Common myeloid progenitor, CD34-positive (primary cell): Measurements from ENCODE around the gene FAM193A.
"Not testable (repeated sequence)": the region's sequence is repeated elsewhere in the genome, so short reads cannot be mapped to it uniquely, and the experiment has no call there.

Source experiments
- CTCF ChIA-PET: fragments of 350-600 bp; sonication (Branson Sonifier 250); formaldehyde crosslinking; loops from one replicate; lab custom pipeline; 2021; ENCODE audit warnings: antibody characterized with exemption; lab: Charles Lee
- POLR2A ChIA-PET: fragments of 350-600 bp; sonication (Branson Sonifier 250); formaldehyde crosslinking; loops from one replicate; lab custom pipeline; 2021; ENCODE audit warnings: antibody characterized with exemption; lab: Charles Lee
- DNase-seq, 3 donors: peaks; one replicate each; pipeline versions ENCODE4 v3.0.0 to v3.0.0-alpha.2; 2013
- H3K27ac ChIP-seq, 2 experiments: 1 replicate in 1 of 2; 2 replicates in 1 of 2; pipeline ENCODE4 v1.7.0; 2013; ENCODE audit warnings: inconsistent platforms in 2 of 2, low read length in 2 of 2, mild to moderate bottlenecking in 2 of 2, low read depth in 1 of 2, moderate library complexity in 1 of 2; ENCODE audit not compliant: severe bottlenecking in 2 of 2, insufficient read depth in 1 of 2, poor library complexity in 1 of 2
- H3K27me3 ChIP-seq, 5 experiments: replicated peaks in 2 of 5; 1 replicate in 3 of 5; 2 replicates in 2 of 5; pipeline versions ENCODE4 v1.6.1 to v1.7.0; 2013; ENCODE audit warnings: low read length in 4 of 5, mild to moderate bottlenecking in 2 of 5, moderate library complexity in 2 of 5, inconsistent platforms in 1 of 5; ENCODE audit not compliant: insufficient read depth in 5 of 5, control insufficient read depth in 4 of 5
- H3K36me3 ChIP-seq, 4 experiments: 1 replicate in 2 of 4; 2 replicates in 2 of 4; pipeline versions ENCODE4 v1.6.1 to v1.7.0; 2013; ENCODE audit warnings: low read length in 3 of 4, control low read depth in 1 of 4, mild to moderate bottlenecking in 1 of 4; ENCODE audit not compliant: control insufficient read depth in 4 of 4, insufficient read depth in 4 of 4
- H3K4me1 ChIP-seq, 4 experiments: 1 replicate in 3 of 4; 2 replicates in 1 of 4; pipeline versions ENCODE4 v1.6.1 to v1.7.1; 2013; ENCODE audit warnings: low read length in 3 of 4, mild to moderate bottlenecking in 3 of 4, control low read depth in 1 of 4, inconsistent platforms in 1 of 4, moderate library complexity in 1 of 4; ENCODE audit not compliant: control insufficient read depth in 4 of 4, insufficient read depth in 4 of 4; ENCODE audit errors: control extremely low read depth in 1 of 4
- H3K4me3 ChIP-seq, 7 experiments: 1 replicate in 4 of 7; 2 replicates in 3 of 7; pipeline versions ENCODE4 v1.5.1 to v1.7.0; 2013; ENCODE audit warnings: mild to moderate bottlenecking in 7 of 7, low read length in 6 of 7, moderate library complexity in 6 of 7, inconsistent platforms in 2 of 7, low read depth in 2 of 7, control low read depth in 1 of 7; ENCODE audit not compliant: insufficient read depth in 4 of 7, control insufficient read depth in 1 of 7; ENCODE audit errors: extremely low read depth in 1 of 7
- H3K9me3 ChIP-seq, 5 experiments: 1 replicate in 4 of 5; 2 replicates in 1 of 5; pipeline versions ENCODE4 v1.6.1 to v1.7.1; 2013; ENCODE audit warnings: low read length in 4 of 5, mild to moderate bottlenecking in 2 of 5, inconsistent platforms in 1 of 5, low read depth in 1 of 5, moderate library complexity in 1 of 5; ENCODE audit not compliant: control insufficient read depth in 4 of 5, insufficient read depth in 2 of 5; ENCODE audit errors: control extremely low read depth in 1 of 5
- WGBS: methylation state at CpG from one replicate; pipeline ENCODE4 v1.1.5; 2013; ENCODE audit not compliant: insufficient coverage; 5-methylcytosine and 5-hydroxymethylcytosine counted together

Gene FAM193A

DNA sequence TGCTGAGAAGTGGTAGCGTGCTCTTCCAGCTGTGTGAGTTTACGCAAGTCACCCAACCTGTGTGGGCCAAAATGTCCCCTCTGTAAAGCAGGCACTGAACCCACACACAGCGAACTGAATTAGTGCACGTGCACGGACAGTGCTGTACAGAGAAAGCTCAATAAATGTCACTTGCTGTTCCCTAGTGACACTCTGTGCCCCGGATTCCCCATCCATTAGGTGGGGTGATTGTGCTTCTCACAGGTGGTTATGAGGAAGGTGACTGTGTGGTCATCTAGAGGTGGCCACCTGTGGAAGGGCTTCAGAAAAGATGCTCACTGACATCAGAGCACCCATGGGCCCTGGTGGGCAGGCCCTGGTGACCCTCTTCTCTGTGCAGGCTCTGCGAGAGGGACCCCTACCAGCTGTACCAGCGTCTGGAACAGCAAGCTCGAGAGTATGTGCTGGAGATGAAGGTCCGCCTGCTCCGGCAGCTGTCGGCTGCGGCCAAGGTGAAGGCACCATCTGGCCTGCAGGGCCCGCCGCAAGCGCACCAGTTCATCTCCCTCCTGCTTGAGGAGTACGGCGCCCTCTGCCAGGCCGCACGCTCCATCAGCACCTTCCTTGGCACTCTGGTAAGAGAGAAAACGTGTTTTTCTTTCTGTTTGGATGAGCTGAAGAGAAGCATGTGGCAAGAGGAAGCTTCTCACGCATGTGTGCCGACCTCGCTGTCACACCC, 94.3 kb downstream of the FAM193A start:
- POLR2A ChIA-PET = no interaction called here
- DNase-seq = no peak
- Histone ChIP-seq H3K36me3 (peaks cover 23 to 73% (median 52%) of the 10 kb centered on the region in 4 experiments), H3K27ac (no peak overlapping the region), H3K9me3 (no peaks in the 10 kb centered on the region), H3K27me3 (no peaks in the 10 kb centered on the region), H3K4me1 (no peaks in the 10 kb centered on the region), H3K4me3 (no peak overlapping the region)
- CTCF ChIA-PET = interaction anchor here (0.7 to 1.4 kb wide), 3 partner anchors 13 to 95 kb away, joined by 3 to 4 read pairs (median 3); no protein-coding TSS in a partner anchor
- WGBS = 97% methylated on average over 18 of the region's 24 CpGs

DNA sequence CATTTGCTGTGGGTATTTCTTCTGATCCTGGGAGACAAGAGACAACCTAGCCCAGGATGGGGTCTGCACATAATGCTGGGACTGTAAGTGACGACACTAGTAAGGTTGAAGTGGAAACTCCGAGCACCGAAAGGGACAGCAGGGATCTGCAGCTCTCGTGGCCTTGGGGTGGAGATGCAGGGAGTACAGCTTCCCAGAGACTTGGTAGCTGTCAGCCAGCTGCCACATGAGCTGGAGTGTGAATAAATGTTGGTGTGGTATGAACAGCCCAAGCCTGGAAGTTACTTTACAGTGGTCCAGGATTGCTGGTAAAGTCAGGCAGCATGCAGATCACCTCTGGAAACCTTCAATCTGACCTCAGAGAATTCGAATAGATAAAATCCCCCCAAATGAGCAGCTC, 97.6 kb downstream of the FAM193A start:
- ChIA-PET POLR2A (no interaction called here), CTCF (no interaction called here)
- Histone ChIP-seq H3K4me3 (no peak overlapping the region), H3K36me3 (peaks cover 21 to 78% (median 54%) of the 10 kb centered on the region in 4 experiments), H3K27ac (no peak overlapping the region), H3K4me1 (peaks cover 0 to 3% (median 0%) of the 10 kb centered on the region in 4 experiments), H3K9me3 (no peaks in the 10 kb centered on the region), H3K27me3 (no peaks in the 10 kb centered on the region)
- DNase-seq = no peak
- WGBS = 96% methylated on average over 4 of the region's 5 CpGs

DNA sequence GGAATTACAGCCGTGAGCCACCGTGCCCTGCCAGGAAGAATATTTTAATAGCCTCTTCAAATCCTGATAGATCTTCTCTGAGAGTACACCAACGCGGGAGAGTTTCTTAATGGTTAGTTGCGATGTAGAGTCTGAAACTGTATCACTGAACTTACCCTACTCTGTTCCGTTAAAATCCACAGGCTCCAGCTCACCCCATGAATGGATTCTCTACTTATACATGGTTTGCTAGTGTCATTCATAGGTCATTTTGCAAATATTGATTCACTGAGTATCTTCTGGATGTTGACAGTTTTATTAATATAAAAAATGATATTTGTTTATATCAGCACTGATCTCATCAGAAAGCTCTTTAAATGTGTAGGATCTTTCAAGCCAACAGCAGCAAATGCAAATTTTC, 99.9 kb downstream of the FAM193A start:
- Histone ChIP-seq H3K27ac (no peak overlapping the region), H3K4me1 (peaks cover 0 to 3% (median 0%) of the 10 kb centered on the region in 4 experiments), H3K27me3 (no peaks in the 10 kb centered on the region), H3K4me3 (no peak overlapping the region), H3K9me3 (no peaks in the 10 kb centered on the region), H3K36me3 (peaks cover 17 to 82% (median 54%) of the 10 kb centered on the region in 4 experiments)
- WGBS = 96% methylated on average over 5 of the region's 6 CpGs
- CTCF ChIA-PET = interaction anchor here (0.9 kb wide), 1 partner anchor 10 kb away, joined by 4 read pairs; no protein-coding TSS in a partner anchor
- no peak for DNase-seq
- POLR2A ChIA-PET = no interaction called here

DNA sequence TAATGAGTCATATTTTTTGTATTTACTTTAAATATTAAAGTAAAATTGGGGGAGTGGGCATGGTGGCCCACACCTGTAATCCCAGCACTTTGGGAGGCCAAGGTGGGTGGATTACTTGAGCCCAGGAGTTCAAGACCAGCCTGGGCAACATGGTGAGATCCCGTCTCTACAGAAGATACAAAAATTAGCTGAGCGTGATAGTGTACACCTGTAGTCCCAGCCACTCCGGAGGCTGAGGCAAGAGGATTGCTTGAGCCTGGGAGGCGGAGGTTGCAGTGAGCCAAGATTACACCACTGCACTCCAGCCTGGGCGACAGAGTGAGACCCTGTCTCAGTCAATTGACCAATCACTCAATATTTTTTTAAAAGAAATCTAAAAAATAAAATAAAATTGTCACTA, 100.5 kb downstream of the FAM193A start:
- CTCF ChIA-PET, POLR2A ChIA-PET: not testable (repeated sequence)

DNA sequence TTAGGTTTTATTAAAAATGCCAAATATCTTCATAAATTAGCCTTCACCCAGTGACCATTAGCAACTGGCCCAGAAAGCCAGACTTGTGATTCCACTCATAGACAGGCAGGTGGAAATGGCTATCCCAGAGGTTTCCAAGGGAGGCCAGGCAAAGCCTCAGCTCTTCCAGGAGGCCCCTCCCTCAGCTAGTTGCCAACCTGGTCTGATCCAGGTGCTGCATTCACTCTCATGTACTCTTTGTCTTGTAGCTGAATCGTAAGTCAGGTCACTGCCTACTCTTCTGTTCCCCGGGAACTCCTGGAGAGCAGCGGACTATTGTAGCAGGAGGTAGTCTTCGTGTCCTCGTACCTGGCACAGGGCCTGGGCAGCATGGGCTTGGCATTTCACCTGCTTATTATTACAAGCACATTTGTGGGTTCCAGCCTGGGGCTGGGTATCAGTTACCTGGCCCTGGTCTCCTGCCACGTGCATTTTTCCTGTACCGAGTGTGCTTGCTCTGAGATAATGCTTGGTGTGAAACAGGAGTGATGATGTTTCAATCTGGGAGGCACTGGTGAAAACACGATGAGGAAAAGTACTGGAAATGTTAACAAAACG, 101.6 kb downstream of the FAM193A start:
- H3K4me3 ChIP-seq = no peak overlapping the region
- 96% methylated on average over 9 of the region's 9 CpGs for WGBS
- POLR2A ChIA-PET = interaction anchor here (1.0 kb wide), 1 partner anchor 9 kb away, joined by 10 read pairs; no protein-coding TSS in a partner anchor

More for the DNA sequence above, 100.5 kb downstream of the FAM193A start:
- not testable (repeated sequence) for H3K27ac ChIP-seq, H3K27me3 ChIP-seq, H3K4me1 ChIP-seq, H3K9me3 ChIP-seq, H3K4me3 ChIP-seq, DNase-seq
- H3K36me3 ChIP-seq = peaks cover 17 to 79% (median 49%) of the 10 kb centered on the region in 4 experiments
- 95% methylated on average over 4 of the region's 5 CpGs for WGBS

DNA sequence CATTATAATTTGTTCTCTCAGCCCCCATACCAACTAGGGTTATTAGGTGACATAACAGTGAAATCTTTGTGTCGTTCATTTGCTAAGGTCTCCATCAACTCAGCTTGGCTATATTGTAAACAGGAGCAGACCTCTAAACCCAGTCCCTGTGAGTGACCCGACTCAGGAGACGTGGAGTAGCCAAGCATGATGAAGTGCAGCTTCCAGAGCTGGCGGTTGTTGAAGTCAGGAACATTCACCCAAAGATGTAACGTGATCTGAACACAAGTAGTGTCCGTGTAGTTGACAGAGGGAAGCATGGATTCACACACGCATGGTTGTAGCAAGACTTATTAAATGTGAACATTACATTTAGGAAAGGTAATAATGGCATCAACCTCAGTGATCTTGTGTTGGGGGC, 102.3 kb downstream of the FAM193A start:
- H3K9me3 ChIP-seq = no peaks in the 10 kb centered on the region
- H3K4me3 ChIP-seq = no peak overlapping the region
- no peaks in the 10 kb centered on the region for H3K27me3 ChIP-seq
- DNase-seq = no peak
- POLR2A ChIA-PET = interaction anchor here (1.0 kb wide), 1 partner anchor 8 kb away, joined by 10 read pairs; no protein-coding TSS in a partner anchor
- CTCF ChIA-PET = no interaction called here
- peaks cover 0 to 3% (median 0%) of the 10 kb centered on the region in 4 experiments for H3K4me1 ChIP-seq
- WGBS = 97% methylated on average over 6 of the region's 7 CpGs
- peaks cover 17 to 74% (median 49%) of the 10 kb centered on the region in 4 experiments for H3K36me3 ChIP-seq
- no peak overlapping the region for H3K27ac ChIP-seq

More for the DNA sequence above, 101.6 kb downstream of the FAM193A start:
- no peaks in the 10 kb centered on the region for H3K9me3 ChIP-seq
- no peaks in the 10 kb centered on the region for H3K27me3 ChIP-seq
- no peak for DNase-seq
- peaks cover 17 to 76% (median 49%) of the 10 kb centered on the region in 4 experiments for H3K36me3 ChIP-seq
- CTCF ChIA-PET = interaction anchor here (0.6 kb wide), 1 partner anchor 72 kb away, joined by 4 read pairs; no protein-coding TSS in a partner anchor
- no peak overlapping the region for H3K27ac ChIP-seq
- peaks cover 0 to 3% (median 0%) of the 10 kb centered on the region in 4 experiments for H3K4me1 ChIP-seq

DNA sequence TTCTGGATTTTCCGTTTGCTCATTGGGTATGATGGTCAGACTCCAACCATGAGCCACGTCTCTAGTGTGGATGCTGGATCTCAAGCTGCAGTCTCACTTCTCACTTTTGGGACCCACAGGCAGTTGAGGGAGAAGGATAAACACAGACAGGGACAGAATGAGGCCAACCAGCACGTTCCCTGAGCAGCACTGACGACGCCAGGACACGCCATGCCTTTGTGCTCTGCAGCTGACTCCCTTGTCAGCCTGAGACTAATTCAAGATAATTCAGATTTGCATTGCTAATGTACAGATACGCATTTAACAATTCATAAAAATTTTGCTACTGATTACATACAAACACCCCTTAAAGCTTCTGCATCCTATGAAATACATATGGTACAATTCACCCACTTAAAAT, 106.5 kb downstream of the FAM193A start:
- no peak for DNase-seq
- no peaks in the 10 kb centered on the region for H3K9me3 ChIP-seq
- CTCF ChIA-PET = no interaction called here
- no peak overlapping the region for H3K27ac ChIP-seq
- H3K36me3 ChIP-seq = peaks cover 11 to 68% (median 50%) of the 10 kb centered on the region in 4 experiments
- no peaks in the 10 kb centered on the region for H3K27me3 ChIP-seq
- H3K4me3 ChIP-seq = no peak overlapping the region
- H3K4me1 ChIP-seq = peaks cover 0 to 17% (median 7%) of the 10 kb centered on the region in 4 experiments
- POLR2A ChIA-PET = interaction anchor here (0.6 kb wide), 1 partner anchor 47 kb away, joined by 4 read pairs; no protein-coding TSS in a partner anchor
- WGBS = 98% methylated on average over 7 of the region's 7 CpGs
